GM21367 (cell line): Measurements from ENCODE around the gene DNM2.
"Not testable (repeated sequence)": the region's sequence is repeated elsewhere in the genome, so short reads cannot be mapped to it uniquely, and the experiment has no call there.

Experiments
- ATAC-seq: cut with Tn5 transposase; IDR thresholded peaks from one replicate; pipeline ENCODE4 v1.9.1; 2021; ENCODE audit not compliant: unreplicated experiment

The DNM2 gene

DNA sequence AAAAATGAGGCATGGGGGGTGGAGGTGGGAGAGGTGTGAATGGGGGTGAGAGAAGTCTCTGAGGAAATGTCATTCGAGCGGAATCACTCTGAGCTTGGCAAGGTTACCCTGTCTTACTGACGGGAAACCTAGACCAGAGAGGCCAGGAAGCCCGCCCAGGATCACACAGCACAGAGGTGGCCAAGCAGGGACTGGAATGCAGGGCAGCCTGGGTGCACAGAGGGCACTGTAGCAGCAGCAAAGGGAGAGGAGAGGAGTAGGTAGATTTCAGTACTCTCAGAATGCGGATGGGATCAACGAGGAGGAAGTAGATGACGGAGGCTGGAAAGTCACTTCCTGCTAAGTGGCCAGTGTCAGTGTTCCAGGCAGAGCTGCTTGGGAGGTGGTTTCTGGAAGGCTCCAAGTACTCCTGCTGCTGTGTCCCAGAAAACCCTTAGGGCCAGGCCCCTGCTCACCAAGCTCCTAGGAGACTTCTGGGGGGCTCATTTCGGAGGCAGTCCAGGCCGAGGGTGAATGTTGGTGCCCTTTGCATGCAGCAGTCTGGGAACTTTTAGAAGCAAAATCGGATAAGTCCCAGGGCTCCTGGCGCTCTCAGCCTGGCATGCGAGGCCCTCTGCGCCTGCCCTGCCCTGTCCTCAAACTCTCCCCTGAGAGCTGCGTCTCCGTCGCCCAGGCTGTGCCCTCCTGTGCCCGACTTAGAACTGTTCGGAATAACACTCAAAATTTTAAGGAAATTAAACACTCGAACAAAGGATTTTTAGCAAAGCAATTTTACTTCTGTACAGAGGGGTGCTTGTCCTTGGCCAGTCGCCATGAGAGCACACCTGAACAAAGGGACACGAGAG lies 33.5 kb downstream of the DNM2 start:
- ATAC-seq = no peak

DNA sequence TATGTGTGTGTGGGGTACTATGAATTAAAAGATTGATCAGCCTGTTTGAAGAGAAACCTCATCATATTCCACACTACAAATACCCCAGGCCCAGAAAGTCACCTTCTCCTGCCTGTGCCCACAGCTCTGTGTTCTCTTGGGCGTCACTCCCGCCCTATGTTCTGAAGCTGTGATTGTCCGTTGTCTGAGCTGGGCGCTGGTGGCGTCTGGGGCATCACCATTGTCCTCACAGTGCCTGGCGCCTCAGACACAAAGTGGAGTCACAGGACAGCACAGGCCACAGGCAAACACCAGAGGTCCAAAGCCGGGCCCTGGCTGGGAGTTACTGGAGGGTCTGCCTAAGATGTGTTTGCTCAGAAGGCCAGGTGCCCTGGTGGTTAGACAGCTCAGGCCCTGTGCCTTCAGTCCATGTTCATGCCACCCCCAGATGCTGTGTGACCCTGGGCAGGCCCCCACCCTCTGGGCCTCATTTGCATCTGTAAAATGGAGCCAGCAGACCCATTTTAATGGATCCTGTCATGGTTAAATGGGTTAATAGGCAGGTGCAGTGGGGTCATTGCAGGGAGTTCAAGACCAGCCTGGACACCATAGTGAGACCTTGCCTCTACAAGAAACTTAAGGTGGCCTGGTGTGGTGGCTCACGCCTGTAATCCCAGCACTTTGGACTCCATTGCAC lies 34.5 kb downstream of the DNM2 start:
- ATAC-seq = no peak

GRCh38 chr19:10752913-10753704 lies 35.2 kb downstream of the DNM2 start:
- ATAC-seq = no peak

- no peak for ATAC-seq
Measured at GRCh38 chr19:10756371-10756770, 38.5 kb downstream of the DNM2 start.

GRCh38 chr19:10756791-10757190 lies 38.9 kb downstream of the DNM2 start:
- no peak for ATAC-seq

DNA sequence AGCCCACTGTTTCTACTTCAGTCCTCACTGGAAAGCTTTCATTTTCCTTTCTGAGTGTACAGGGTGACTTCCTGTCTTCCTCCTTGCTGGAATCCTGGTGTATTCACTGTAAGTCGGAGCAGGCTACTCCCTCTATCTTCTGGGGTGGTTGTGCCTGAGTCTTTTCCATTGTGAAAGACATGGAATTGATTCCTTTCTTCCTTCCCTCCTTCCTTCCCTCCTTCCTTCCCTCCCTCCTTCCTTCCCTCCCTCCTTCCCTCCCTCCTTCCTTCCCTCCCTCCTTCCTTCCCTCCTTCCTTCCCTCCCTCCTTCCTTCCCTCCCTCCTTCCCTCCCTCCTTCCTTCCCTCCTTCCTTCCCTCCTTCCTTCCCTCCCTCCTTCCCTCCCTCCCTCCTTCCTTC lies 40.2 kb downstream of the DNM2 start:
- not testable (repeated sequence) for ATAC-seq

DNA sequence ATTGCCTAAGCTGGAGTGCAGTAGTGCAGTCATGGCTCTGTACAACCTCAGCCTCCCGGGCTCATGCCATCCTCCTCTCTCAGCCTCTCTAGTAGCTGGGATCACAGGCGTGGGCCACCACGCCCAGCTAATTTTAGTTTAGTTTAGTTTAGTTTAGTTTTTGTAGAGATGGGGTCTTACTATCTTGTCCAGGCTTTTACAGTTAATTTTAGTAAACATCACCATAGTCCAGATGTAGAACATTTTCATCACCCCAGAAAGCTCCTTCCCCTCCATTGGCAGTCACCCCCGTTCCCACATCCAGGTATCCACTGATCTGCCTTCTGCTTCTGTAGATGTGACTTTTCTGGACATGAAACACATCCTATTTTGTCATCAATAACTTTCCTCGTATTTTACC lies 41.1 kb downstream of the DNM2 start:
- ATAC-seq = no peak

DNA sequence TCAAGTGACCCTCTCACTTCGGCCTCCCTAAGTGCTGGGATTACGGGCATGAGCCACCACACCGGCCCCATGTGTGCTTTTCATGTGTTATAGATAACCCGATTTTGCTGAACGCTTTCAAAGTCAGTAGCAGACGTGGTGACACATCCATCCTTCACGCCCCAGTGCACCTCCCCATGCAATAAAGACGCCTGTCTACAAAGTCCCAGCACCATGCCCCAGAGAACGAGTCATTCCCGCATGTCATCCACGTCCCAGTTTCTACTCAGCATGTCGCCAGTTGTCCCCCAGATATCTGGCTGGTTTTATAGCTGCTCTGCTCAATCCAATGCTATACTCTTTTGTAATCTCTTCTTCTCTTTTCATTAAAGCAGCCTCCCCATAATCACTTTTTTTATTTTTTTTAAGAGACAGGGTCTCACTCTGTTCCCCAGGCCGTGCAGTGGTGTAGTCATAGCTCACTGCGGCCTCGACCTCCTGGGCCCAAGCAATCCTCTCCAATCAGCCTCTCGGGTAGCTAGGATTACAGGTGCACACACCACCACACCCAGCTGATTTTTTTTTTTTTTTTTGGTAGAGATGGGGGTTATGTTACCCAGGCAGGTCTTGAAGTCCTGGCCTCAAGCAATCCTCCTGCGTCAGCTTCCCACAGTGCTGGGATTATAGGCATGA lies 42.5 kb downstream of the DNM2 start:
- ATAC-seq = peak; percentile 28

DNA sequence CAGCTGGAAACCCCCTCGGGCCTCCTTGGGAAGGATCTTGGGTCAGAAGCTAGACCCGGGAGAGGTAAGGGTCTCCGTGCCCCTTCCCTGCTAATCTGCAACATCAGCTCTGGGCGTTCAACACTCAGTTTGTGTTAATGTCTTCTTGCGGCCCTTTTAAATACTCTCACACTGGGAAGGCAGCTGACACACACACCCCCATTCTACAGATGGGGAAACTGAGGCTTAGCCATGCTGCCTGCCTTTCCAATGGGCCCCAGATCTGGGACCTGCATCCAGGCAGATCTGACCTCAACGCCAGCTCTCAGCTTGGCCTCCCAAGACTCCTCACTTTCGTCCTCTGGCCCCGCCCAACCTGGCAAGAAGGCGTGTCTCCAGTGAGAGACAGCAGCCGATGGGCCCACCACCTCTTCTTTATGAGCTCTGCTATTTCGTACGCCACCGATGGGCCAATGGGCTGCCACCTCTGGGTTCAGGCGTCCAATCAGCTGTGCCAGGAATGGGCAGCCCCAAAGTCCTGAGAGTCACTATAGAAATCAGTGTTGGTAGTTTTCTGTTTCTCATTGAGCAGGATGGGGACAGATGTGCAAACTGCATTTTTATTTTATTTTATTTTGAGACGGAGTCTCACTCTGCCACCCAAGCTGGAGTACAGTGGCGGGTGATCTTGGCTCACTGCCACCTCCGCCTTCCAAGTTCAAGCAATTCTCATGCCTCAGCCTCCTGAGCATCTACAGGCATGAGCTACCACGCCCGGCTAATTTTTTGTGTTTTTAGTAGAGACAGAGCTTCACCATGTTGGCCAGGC lies 43.8 kb downstream of the DNM2 start:
- no peak for ATAC-seq

DNA sequence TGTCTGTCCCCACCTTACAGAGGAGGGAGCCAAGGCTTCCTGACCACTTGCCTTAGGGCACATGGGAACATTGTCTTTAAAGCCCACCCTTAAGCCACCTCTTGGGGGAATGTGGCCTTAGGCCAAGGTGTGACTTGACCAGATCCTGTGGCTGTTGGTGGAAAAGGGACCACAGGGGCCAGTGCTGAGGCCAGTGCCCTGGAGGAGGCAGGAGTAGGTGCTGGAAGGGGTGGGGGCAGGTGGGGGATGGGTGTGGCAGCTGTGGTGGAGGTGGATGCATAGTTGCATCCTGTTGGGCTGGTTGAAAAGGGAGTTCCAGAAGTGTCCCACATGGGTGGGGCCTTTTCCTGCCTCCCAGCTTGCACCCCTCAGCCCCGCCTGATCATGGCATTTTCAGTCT lies 44.8 kb downstream of the DNM2 start:
- no peak for ATAC-seq

DNA sequence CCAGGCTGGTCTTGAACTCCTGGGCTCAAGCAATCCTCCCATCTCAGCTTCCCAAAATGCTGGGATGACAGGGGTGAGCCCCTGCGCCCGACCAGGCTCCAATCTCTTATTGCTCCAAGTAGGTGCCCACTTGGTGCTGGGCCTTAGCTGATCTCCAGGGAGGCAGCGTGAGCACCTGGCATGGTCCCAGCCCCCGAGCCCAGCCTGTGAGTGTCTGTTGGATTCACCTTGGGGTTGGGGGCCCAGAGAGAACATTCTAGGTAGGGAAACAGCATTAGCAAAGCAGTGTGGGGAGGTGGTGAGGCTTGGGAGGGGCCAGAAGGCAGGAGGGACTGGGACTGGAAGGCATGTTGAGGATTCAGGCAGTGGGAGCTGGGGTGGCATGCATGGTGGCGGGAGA lies 45.5 kb downstream of the DNM2 start:
- no peak for ATAC-seq

- ATAC-seq = no peak
Measured at GRCh38 chr19:10763828-10764339, 46.0 kb downstream of the DNM2 start.

DNA sequence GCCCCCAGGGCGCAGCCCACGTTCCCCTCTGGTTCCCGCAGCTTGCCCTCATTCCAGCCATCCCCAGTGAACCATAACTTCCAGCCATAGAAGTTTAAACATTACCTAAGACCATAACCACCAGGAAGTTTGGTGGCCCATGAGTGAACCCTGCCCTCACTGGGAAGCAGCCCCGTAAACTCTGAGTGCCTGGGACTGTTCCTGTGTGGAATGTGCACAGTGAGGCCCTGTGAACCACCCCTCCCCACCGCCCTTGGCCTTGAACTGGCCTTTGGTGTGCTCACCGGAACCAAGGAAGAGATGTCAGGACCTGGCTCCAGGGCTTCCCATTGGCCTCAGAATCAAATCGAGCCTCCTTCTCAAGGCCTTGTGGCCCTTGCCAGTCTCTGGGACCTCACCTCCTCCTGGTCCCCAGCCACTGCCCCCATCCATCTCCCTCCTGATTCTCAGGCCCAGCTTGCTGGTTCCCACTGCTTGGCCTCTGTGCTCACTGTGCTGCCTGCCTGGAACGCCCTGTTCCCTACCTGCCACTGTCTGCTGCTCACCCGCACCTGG lies 46.5 kb downstream of the DNM2 start:
- no peak for ATAC-seq

- no peak for ATAC-seq
Measured at GRCh38 chr19:10766049-10766623, 48.3 kb downstream of the DNM2 start.

GRCh38 chr19:10766671-10767201 lies 48.9 kb downstream of the DNM2 start:
- ATAC-seq = no peak

DNA sequence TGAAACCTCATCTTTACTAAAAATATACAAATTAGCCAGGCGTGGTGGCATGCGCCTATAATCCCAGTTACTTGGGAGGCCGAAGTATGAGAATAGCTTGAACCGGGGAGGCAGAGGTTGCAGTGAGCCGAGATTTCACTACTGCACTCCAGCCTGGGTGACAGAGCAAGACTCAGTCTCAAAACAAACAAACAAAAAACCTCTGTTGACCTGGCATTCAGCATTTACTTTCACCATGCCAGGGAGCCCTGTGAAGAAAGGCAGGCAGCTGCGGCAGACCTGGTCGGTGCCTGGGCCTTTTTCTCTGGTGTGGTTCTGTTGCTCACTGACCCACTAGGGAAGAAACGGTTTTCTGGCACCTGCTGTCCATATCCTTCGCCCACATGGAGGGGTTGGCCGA lies 49.8 kb downstream of the DNM2 start:
- no peak for ATAC-seq

GRCh38 chr19:10768369-10768768 lies 50.5 kb downstream of the DNM2 start:
- no peak for ATAC-seq

DNA sequence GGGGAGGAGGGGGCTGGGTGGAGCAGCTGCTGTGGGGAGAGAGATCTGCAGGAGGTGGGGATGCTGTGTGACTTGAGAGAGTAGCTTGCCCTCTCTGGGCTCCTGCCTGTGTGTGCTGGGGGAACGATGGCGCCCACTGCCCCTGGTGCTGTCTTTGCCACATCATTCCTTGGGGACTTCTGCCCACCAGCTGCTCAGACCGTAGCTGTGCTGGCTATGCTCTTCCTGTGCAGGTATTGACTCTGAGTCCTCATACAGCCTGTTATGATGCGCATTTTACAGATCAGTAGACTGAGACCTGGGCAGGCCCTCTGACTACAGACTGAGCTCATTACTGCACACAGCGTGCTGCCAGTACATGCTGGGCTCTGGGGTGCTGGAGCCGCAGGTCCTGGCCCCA lies 51.1 kb downstream of the DNM2 start:
- ATAC-seq = no peak
